ENCODE data around the gene PIGL. TPM values are rescaled to one million over a fixed set of nuclear protein-coding genes. Genes with fewer than 3 reads are reported as not detected.

The PIGL gene
- total RNA-seq, 1 experiment from 2014 or later, result 44.1 TPM

- H3K27me3 Mint-ChIP-seq (ENCODE audit: low read depth), result no peaks in the 10 kb centered on the region
- H3K27ac Mint-ChIP-seq, result no peak overlapping the region
- no peak for ATAC-seq
- ChIA-PET CTCF (interaction anchor here (0.5 to 1.2 kb wide), 3 partner anchors 14 to 68 kb away, joined by 3 to 5 read pairs (median 4); no protein-coding TSS in a partner anchor), POLR2A (no interaction called here)
- DNase-seq (ENCODE audit: low spot score), result no peak
- H3K36me3 Mint-ChIP-seq, result peaks cover 7% of the 10 kb centered on the region
- H3K9me3 Mint-ChIP-seq, result 0 out of 2 replicates have a peak, but pooled peaks cover 3% of the 10 kb centered on the region
- TF ChIP-seq CDX4 (CRISPR knock-in tag; IDR thresholded peaks at IDR 0.05; ENCODE audit: borderline replicate concordance), result no peak
- no peak for TF ChIP-seq ZSCAN18 (CRISPR knock-in tag; IDR thresholded peaks at IDR 0.05)
- no peak for TF ChIP-seq NR2C2 (CRISPR knock-in tag; IDR thresholded peaks at IDR 0.05)
- no peak for TF ChIP-seq SOX15 (CRISPR knock-in tag; IDR thresholded peaks at IDR 0.05)
- TF ChIP-seq ETV6 (CRISPR knock-in tag; IDR thresholded peaks at IDR 0.05), result no peak
- TF ChIP-seq ZNF232 (CRISPR knock-in tag; IDR thresholded peaks at IDR 0.05), result no peak
- TF ChIP-seq ERG (CRISPR knock-in tag; IDR thresholded peaks at IDR 0.05), result no peak
- no peak for TF ChIP-seq E2F4 (CRISPR knock-in tag; IDR thresholded peaks at IDR 0.05; ENCODE audit: borderline replicate concordance, low read depth)
- TF ChIP-seq JAZF1 (CRISPR knock-in tag; IDR thresholded peaks at IDR 0.05), result no peak
- TF ChIP-seq ATF6 (CRISPR knock-in tag; IDR thresholded peaks at IDR 0.05), result no peak
- TF ChIP-seq SP1 (CRISPR knock-in tag; conservative IDR thresholded peaks at IDR 0.05), result no peak
- no peak for TF ChIP-seq USF2 (CRISPR knock-in tag; IDR thresholded peaks at IDR 0.05)
- TF ChIP-seq ESRRA (CRISPR knock-in tag; IDR thresholded peaks at IDR 0.05; ENCODE audit: borderline replicate concordance), result no peak
- TF ChIP-seq ATF3 (CRISPR knock-in tag; conservative IDR thresholded peaks at IDR 0.05), result no peak
- no peak for TF ChIP-seq FOXP1 (CRISPR knock-in tag; IDR thresholded peaks at IDR 0.05; ENCODE audit: borderline replicate concordance)
- no peak for TF ChIP-seq ZBTB21 (CRISPR knock-in tag; IDR thresholded peaks at IDR 0.05; ENCODE audit: borderline replicate concordance)
- H3K4me1 Mint-ChIP-seq, result peaks cover 13% of the 10 kb centered on the region
- no peak overlapping the region for H3K4me3 Mint-ChIP-seq
These were observed 34.5 kb downstream of the PIGL start for GRCh38 chr17:16251556-16251955.

GRCh38 chr17:16254773-16255400 lies 37.9 kb downstream of the PIGL start:
- H3K9me3 Mint-ChIP-seq, result no peaks in the 10 kb centered on the region
- H3K4me1 Mint-ChIP-seq, result peaks cover 13% of the 10 kb centered on the region
- DNase-seq (ENCODE audit: low spot score) (no peak), ATAC-seq (no peak)
- 0 out of 2 replicates have a peak, but pooled peaks cover 3% of the 10 kb centered on the region for H3K36me3 Mint-ChIP-seq
- no peak overlapping the region for H3K4me3 Mint-ChIP-seq
- no peaks in the 10 kb centered on the region for H3K27me3 Mint-ChIP-seq (ENCODE audit: low read depth)
- H3K27ac Mint-ChIP-seq, result peak overlapping the region; percentile 60
- CTCF ChIA-PET, result interaction anchor here (1.6 kb wide), 1 partner anchor 109 kb away, joined by 6 read pairs; no protein-coding TSS in a partner anchor
- POLR2A ChIA-PET, result no interaction called here
- no peak for TF ChIP-seq ZNF532 (CRISPR knock-in tag; IDR thresholded peaks at IDR 0.05; ENCODE audit: borderline replicate concordance)
- TF ChIP-seq FOXP1 (CRISPR knock-in tag; IDR thresholded peaks at IDR 0.05; ENCODE audit: borderline replicate concordance), result no peak
- no peak for TF ChIP-seq CBFB (CRISPR knock-in tag; IDR thresholded peaks at IDR 0.05; ENCODE audit: low read depth)
- TF ChIP-seq ZNF121 (CRISPR knock-in tag; IDR thresholded peaks at IDR 0.05), result no peak
- no peak for TF ChIP-seq TEAD4 (CRISPR knock-in tag; IDR thresholded peaks at IDR 0.05)
- TF ChIP-seq SMAD4 (CRISPR knock-in tag; IDR thresholded peaks at IDR 0.05), result no peak
- no peak for TF ChIP-seq NR1H2 (CRISPR knock-in tag; IDR thresholded peaks at IDR 0.05)
- no peak for TF ChIP-seq KAT7 (CRISPR knock-in tag; IDR thresholded peaks at IDR 0.05; ENCODE audit: borderline replicate concordance)

All from WTC11 (cell line).